GM23248 (cell line): Measurements from ENCODE around the gene MEG3.

Experiments
- EZH2 ChIP-seq: fragments of 200-600 bp; sonication (generic); IDR thresholded peaks from 2 replicates; pipeline ENCODE4 v1.6.1; 2018; ENCODE audit warnings: antibody characterized with exemption, mild to moderate bottlenecking; ENCODE audit not compliant: insufficient read depth, poor library complexity, severe bottlenecking
- EZH2phosphoT487 ChIP-seq: fragments of 200-600 bp; sonication (generic); IDR thresholded peaks from 2 replicates; pipeline ENCODE4 v1.6.1; 2018; ENCODE audit warnings: antibody characterized with exemption, moderate library complexity, mild to moderate bottlenecking, low read depth; ENCODE audit not compliant: insufficient read depth

DNA sequence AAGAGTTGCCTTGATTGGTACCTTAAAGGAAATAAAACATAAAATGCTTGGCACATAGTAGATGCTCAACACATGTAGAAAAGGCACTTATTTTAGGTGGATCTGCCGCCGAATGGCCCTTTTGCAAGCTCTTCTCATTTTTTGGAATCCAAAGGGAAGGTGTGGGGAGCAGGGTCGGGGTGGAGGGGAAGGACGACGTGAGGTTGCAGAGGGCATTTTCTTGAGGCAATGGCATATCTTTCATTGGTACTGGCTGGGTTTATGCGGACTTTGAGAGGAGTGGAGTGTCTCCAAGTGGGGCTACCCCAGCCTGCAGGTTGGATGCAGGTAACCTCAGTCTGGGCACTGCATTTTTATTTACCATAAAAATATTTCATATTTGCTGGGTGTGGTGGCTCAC lies 69.5 kb downstream of the MEG3 start:
- no peak for TF ChIP-seq EZH2
- TF ChIP-seq EZH2phosphoT487 = no peak
